Neural progenitor cell (in vitro differentiated cells): Measurements from ENCODE around the gene MGMT. TPM values are rescaled to one million over a fixed set of nuclear protein-coding genes. Genes with fewer than 3 reads are reported as not detected.

Source experiments
- DNase-seq: peaks from one replicate; pipeline ENCODE4 v3.0.0-alpha.2; 2016; ENCODE audit warnings: low spot score
- H2AFZ ChIP-seq: fragments of 200-600 bp; sonication (generic); replicated peaks from 2 replicates; pipeline ENCODE4 v1.6.1; 2016; ENCODE audit warnings: antibody characterized with exemption
- H3F3A ChIP-seq: fragments of 200-600 bp; sonication (generic); 2 replicates; pipeline ENCODE4 v1.6.1; 2016; ENCODE audit warnings: antibody characterized with exemption, low read depth
- H3K27ac ChIP-seq: fragments of 200-600 bp; sonication (generic); 2 replicates; pipeline ENCODE4 v1.5.1; 2016; ENCODE audit warnings: mild to moderate bottlenecking
- H3K27me3 ChIP-seq: fragments of 200-600 bp; sonication (generic); 2 replicates; pipeline ENCODE4 v1.6.1; 2016; ENCODE audit warnings: mild to moderate bottlenecking, moderate library complexity
- H3K36me3 ChIP-seq: fragments of 200-600 bp; sonication (generic); 2 replicates; pipeline ENCODE4 v1.5.1; 2016
- H3K4me1 ChIP-seq: fragments of 200-600 bp; sonication (generic); 2 replicates; pipeline ENCODE4 v1.6.1; 2016; ENCODE audit warnings: mixed run types
- H3K4me2 ChIP-seq: fragments of 200-600 bp; sonication (generic); 2 replicates; pipeline ENCODE4 v1.6.1; 2016
- H3K4me3 ChIP-seq: fragments of 200-600 bp; sonication (generic); 2 replicates; pipeline ENCODE4 v1.5.1; 2016
- H3K79me2 ChIP-seq: fragments of 200-600 bp; sonication (generic); 2 replicates; pipeline ENCODE4 v1.6.1; 2016; ENCODE audit warnings: low read depth
- H3K9ac ChIP-seq: fragments of 200-600 bp; sonication (generic); 2 replicates; pipeline ENCODE4 v1.6.1; 2016
- H3K9me3 ChIP-seq: fragments of 200-600 bp; sonication (generic); 2 replicates; pipeline ENCODE4 v1.5.1; 2016; ENCODE audit warnings: low read depth
- H4K20me1 ChIP-seq: fragments of 200-600 bp; sonication (generic); 2 replicates; pipeline ENCODE4 v1.6.1; 2016; ENCODE audit warnings: low read depth
- H3K27ac Mint-ChIP-seq: 3 replicates; pipeline ENCODE4 v1.8.0; 2021; ENCODE audit warnings: mixed read lengths
- H3K27me3 Mint-ChIP-seq: 2 replicates; pipeline ENCODE4 v1.8.0; 2022; ENCODE audit warnings: low read depth, mild to moderate bottlenecking, inconsistent platforms, moderate library complexity, mixed read lengths; ENCODE audit not compliant: insufficient read depth
- H3K36me3 Mint-ChIP-seq: 3 replicates; pipeline ENCODE4 v1.8.0; 2021; ENCODE audit warnings: mixed read lengths
- H3K4me1 Mint-ChIP-seq: 3 replicates; pipeline ENCODE4 v1.8.0; 2021; ENCODE audit warnings: mixed read lengths
- H3K4me3 Mint-ChIP-seq: 3 replicates; pipeline ENCODE4 v1.8.0; 2021; ENCODE audit warnings: mild to moderate bottlenecking, moderate library complexity, mixed read lengths
- H3K9me3 Mint-ChIP-seq: 3 replicates; pipeline ENCODE4 v1.8.0; 2020; ENCODE audit warnings: mixed read lengths
- EZH2 ChIP-seq: fragments of 200-600 bp; sonication (generic); IDR thresholded peaks from 2 replicates; pipeline ENCODE4 v1.6.1; 2017; ENCODE audit warnings: antibody characterized with exemption, mild to moderate bottlenecking, moderate library complexity
- EZH2phosphoT487 ChIP-seq: fragments of 200-600 bp; sonication (generic); IDR thresholded peaks from 2 replicates; pipeline ENCODE4 v1.6.1; 2017; ENCODE audit warnings: antibody characterized with exemption
- total RNA-seq: library from RNA; depleted of rRNA; stranded (reverse); fragments of >200 nt; gene quantifications from 2 replicates; pipeline ENCODE4 v1.2.3, GENCODE V29; 2015; ENCODE audit warnings: low replicate concordance
- TF ChIP-seq, protein P1 (sequence below): fragments of 200-600 bp; sonication (generic); IDR thresholded peaks from 2 replicates; pipeline ENCODE4 v1.5.1; 2017; ENCODE audit warnings: antibody characterized with exemption, mild to moderate bottlenecking

Gene MGMT
- total RNA-seq, 1 donor from 2014 or later = 17.5 TPM

DNA sequence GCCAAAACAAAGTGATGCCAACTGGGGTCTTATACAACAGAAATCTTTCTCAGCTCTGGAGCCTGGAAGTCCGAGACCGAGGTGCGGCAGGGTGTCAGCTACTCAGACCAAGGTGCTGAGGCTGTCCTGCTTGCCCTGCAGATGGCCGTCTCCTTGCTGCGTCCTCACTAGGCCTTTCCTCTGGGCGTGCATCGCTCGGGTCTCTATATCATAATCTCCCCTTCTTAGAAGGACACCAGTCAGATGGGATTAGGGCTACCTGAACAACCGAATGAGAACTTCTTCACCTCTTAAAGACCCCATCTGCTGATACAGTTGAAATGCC, 252.3 kb downstream of the MGMT start:
- Mint-ChIP-seq H3K36me3 (peaks cover 4% of the 10 kb centered on the region), H3K4me1 (peaks cover 9% of the 10 kb centered on the region), H3K9me3 (peaks cover 11% of the 10 kb centered on the region), H3K27me3 (peaks cover 6% of the 10 kb centered on the region), H3K27ac (peak overlapping the region; percentile 73), H3K4me3 (no peak overlapping the region)
- Histone ChIP-seq H3F3A (no peaks in the 10 kb centered on the region), H3K9me3 (no peaks in the 10 kb centered on the region), H3K4me1 (no peaks in the 10 kb centered on the region), H3K27ac (no peak overlapping the region), H3K9ac (no peak overlapping the region), H4K20me1 (no peaks in the 10 kb centered on the region), H3K79me2 (no peaks in the 10 kb centered on the region), H3K4me2 (no peak overlapping the region), H3K36me3 (no peaks in the 10 kb centered on the region), H2AFZ (no peak overlapping the region), H3K4me3 (no peak overlapping the region), H3K27me3 (no peaks in the 10 kb centered on the region)
- TF ChIP-seq, protein P1, sequence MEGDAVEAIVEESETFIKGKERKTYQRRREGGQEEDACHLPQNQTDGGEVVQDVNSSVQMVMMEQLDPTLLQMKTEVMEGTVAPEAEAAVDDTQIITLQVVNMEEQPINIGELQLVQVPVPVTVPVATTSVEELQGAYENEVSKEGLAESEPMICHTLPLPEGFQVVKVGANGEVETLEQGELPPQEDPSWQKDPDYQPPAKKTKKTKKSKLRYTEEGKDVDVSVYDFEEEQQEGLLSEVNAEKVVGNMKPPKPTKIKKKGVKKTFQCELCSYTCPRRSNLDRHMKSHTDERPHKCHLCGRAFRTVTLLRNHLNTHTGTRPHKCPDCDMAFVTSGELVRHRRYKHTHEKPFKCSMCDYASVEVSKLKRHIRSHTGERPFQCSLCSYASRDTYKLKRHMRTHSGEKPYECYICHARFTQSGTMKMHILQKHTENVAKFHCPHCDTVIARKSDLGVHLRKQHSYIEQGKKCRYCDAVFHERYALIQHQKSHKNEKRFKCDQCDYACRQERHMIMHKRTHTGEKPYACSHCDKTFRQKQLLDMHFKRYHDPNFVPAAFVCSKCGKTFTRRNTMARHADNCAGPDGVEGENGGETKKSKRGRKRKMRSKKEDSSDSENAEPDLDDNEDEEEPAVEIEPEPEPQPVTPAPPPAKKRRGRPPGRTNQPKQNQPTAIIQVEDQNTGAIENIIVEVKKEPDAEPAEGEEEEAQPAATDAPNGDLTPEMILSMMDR = no peak
- TF ChIP-seq EZH2 = no peak
- no peak for TF ChIP-seq EZH2phosphoT487
- DNase-seq = no peak

DNA sequence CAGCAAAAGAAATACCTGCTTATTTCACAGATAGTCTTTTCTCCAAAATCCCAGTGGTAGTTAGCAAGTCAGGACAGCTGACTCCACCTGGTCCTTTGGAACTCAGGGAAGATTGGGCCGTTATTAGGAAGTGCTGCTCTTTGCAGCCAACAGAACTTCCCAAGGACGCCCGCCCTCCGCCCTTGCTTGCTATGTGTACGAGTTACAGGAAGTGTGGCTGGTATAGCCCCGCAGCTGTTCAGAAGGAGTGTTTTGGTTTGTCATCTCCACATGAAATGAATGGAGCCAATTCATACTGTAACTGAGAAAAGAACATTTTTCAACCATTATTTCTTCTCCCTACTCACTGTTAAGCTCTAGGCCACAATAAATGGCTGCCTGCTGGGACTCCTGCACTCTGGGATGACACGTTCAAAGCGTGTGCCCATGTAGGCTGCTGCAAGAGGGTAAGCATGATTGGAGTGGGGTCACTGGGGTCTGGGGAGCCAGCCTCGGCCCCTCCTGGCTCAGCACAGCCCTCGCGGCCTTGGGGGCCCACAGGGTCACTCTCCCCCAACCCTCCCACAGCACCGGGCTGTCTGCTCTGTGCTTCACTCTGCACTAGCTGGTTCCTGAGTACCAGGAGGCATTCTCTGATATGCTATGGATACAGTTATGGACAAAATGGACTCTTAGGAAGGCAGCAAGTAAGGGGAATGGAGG, 253.0 kb downstream of the MGMT start:
- Histone ChIP-seq H3K4me3 (no peak overlapping the region), H3K79me2 (no peaks in the 10 kb centered on the region), H3F3A (no peaks in the 10 kb centered on the region), H3K36me3 (no peaks in the 10 kb centered on the region), H3K27me3 (no peaks in the 10 kb centered on the region), H3K27ac (no peak overlapping the region), H3K4me1 (no peaks in the 10 kb centered on the region), H3K4me2 (no peak overlapping the region), H3K9ac (no peak overlapping the region), H2AFZ (no peak overlapping the region), H3K9me3 (no peaks in the 10 kb centered on the region), H4K20me1 (no peaks in the 10 kb centered on the region)
- H3K4me1 Mint-ChIP-seq = peaks cover 9% of the 10 kb centered on the region
- H3K36me3 Mint-ChIP-seq = peaks cover 4% of the 10 kb centered on the region
- peaks cover 7% of the 10 kb centered on the region for H3K27me3 Mint-ChIP-seq
- H3K9me3 Mint-ChIP-seq = peaks cover 11% of the 10 kb centered on the region
- H3K4me3 Mint-ChIP-seq = no peak overlapping the region
- TF ChIP-seq EZH2phosphoT487 (no peak), EZH2 (no peak)
- TF ChIP-seq, protein P1 = no peak
- no peak for DNase-seq
- no peak overlapping the region for H3K27ac Mint-ChIP-seq

DNA sequence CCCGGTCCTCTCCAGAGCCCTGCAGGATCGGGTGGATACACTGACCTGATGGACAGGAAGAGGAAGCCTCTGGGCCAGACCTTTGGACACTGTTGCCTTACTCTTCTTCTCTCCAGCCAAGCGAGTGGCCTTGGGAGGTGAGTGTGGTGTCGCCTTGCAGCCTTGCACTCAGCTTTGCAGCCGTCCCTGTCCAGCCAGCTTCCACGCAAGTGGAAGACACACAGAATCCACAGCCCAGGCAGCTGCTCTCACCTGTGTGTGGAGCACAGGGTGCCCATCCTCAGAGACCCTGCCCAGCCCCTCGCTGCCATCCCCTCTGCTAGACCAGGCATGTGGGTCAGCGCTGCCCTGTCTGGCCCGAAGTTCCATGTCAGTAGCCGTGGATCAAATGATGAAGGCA, 258.0 kb downstream of the MGMT start:
- Histone ChIP-seq H3K9me3 (no peaks in the 10 kb centered on the region), H3K9ac (no peak overlapping the region), H3K4me1 (no peaks in the 10 kb centered on the region), H3F3A (no peaks in the 10 kb centered on the region), H3K4me3 (no peak overlapping the region), H3K4me2 (no peak overlapping the region), H3K27me3 (no peaks in the 10 kb centered on the region), H3K36me3 (no peaks in the 10 kb centered on the region), H2AFZ (no peak overlapping the region), H4K20me1 (no peaks in the 10 kb centered on the region), H3K79me2 (no peaks in the 10 kb centered on the region), H3K27ac (no peak overlapping the region)
- Mint-ChIP-seq H3K4me3 (no peak overlapping the region), H3K36me3 (peaks cover 5% of the 10 kb centered on the region), H3K27me3 (peaks cover 5% of the 10 kb centered on the region), H3K27ac (no peak overlapping the region), H3K9me3 (peaks cover 18% of the 10 kb centered on the region), H3K4me1 (peaks cover 1% of the 10 kb centered on the region)
- DNase-seq = no peak
- TF ChIP-seq, protein P1 = no peak
- TF ChIP-seq EZH2 (no peak), EZH2phosphoT487 (no peak)
